ENCODE measurements around the gene SRP14.
"Not testable (repeated sequence)": the region's sequence is repeated elsewhere in the genome, so short reads cannot be mapped to it uniquely, and the experiment has no call there.

The SRP14 gene

DNA sequence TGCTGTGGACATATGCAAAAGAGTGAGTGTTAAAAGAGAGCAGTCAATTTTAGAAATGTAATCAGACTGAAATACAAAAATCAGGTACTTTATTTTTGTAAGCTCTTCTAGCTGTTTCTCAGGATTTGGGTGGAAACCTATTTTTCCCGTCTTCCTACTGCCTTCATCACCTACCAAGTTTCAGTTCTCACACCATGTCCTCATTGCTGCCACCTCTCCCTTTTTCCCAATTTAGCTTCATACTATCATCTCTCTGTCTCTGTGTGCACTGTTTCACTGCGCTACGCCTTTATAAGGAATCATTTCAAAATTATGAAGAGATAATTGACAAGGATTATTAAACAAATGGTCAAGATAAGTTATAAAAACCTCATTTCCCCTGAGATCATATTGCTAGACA lies 7.7 kb downstream of the SRP14 start:
- no peak for DNase-seq (ENCODE audit: low read depth in 2 of 3, low spot score in 2 of 3)

DNA sequence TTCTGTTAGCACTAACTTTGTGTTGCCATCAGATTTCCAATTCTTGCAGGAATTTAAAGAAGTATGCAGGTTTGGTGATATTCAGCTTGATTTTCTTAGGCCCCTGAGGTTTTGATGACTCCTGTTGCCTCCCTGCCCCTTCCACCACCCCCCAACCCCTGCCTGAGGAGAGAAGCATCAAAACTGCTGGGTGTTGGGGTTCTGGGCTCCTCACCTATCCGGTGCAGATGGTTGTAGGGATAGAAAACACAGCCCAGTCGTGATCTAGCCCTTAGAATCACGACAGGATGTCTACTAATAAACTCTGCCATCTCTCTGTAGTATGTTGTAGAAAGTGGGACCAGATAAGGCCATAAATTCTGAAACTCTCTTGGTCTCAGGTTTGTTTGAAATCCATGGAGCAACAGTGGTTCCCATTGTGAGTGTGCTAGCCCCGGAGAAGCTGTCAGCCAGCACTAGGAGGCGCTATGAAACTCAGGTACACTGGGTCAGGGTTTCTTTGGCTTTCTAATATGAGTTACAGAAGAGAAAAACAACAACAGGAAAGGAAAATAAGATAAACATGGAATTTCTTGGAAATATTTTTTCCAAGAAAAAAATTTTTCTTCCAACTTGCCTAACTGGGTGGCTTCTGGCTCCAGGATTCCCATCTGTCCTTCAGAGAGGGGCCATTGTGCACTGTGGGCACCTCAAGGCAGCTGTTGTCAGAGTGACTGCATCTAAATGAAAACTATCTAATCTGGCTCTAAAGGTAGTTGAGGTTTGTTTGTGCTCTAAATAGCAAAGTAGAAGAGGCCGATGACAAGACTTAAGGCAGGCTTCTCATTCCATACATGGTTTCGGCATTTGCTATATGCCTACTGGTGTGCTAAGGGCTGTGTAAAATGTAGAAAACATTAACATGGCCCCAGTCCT lies 8.7 kb downstream of the SRP14 start:
- no peak for DNase-seq (ENCODE audit: low read depth in 2 of 3, low spot score in 2 of 3)

DNA sequence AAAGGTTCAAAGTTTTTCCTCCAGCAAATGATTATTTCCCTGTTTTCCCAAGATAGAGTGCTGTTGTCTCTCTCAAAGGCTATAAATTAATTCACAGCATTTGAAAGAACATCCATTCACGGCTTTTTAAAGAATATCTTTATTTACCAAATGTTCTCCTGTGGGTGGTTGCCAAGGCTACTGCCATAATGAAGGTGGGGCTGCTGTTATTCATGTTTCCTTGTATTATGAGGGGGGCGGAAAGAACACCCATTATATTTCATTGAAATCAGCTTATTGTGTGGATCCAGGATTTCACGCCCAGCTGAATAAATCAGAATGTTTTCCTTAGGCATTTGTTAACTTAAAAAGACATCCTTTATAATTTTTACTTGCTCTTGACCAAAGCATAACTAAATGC lies 10.1 kb downstream of the SRP14 start:
- DNase-seq (ENCODE audit: low read depth in 2 of 3, low spot score in 2 of 3): no peak

DNA sequence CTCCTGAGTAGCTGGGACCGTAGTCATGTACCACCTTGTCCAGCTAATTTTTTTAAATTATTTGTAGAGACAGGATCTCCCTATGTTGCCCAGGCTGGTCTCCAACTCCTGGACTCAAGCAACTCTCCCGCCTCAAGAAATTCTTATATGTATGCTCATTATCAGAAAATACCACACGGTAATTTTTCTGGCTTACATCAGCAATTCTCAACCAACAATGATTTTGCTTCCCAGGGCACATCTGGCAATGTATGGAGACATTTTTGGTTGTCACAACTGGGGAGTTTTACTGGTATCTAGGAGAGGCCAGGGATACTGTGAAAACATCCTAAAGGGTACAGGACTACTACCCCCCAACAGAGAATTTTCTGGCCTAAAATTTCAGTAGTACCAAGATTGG lies 10.8 kb downstream of the SRP14 start:
- DNase-seq (ENCODE audit: low read depth in 2 of 3, low spot score in 2 of 3): no peak

DNA sequence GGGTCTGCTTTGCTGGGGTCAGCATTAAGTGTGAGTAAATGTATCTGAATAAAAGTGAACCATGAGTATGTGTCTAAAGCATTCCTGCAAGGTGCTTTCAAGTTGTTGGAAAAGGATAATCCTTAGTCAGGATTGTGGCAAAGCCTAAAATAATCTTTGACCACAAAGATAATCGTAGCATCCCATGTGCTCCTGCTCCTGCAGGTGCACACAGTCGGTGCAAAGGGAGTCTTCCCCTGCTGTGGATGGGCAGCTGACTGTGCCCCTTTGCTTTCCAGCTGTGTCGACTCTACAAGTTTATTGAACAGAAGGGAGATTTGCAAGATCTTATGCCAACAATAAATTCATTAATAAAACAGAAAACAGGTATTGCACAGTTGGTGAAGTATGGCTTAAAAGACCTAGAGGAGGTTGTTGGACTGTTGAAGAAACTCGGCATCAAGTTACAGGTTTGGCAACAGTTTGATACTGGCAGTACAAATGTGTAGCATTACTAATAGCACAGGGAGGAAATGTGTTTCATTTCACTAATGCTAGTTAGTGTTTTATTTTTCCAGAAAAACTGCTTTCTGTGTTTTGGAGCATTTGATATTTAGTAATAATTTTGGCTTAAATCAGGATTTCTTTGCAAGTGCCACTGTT lies 22.6 kb downstream of the SRP14 start:
- no peak for DNase-seq (ENCODE audit: low read depth in 2 of 3, low spot score in 2 of 3)

DNA sequence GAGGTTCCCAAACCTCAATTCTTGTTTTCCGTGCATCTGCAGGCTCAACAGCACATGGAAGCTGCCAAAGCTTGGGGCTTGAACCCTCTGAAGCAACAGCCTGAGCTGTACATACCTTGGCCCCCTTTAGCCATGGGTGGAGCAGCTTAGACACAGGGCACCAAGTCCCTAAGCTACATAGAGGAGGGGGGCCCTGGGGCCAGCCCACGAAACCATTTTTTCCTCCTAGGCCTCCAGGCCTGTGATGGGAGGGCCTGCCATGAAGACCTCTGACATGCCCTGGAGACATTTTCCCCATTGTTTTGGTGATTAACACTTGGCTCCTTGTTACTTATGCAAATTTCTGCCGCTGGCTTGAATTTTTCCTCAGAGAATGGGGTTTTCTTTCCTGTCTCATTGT lies 24.6 kb downstream of the SRP14 start:
- DNase-seq (ENCODE audit: low read depth in 2 of 3, low spot score in 2 of 3): no peak

DNA sequence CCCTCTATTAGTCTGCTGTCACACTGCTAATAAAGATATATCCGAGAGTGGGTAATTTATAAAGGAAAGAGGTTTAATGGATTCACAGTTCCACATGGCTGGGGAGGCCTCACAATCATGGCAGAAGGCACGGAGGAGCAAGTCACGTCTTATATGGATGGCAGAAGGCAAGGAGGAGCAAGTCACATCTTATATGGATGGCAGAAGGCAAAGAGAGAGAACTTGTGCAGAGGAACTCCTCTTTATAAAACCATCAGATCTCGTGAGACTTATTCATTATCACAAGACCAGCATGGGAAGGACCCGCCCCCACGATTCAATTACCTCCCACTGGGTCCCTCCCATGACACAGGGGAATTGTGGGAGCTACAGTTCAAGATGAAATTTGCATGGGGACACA lies 25.6 kb downstream of the SRP14 start:
- DNase-seq (ENCODE audit: low read depth in 2 of 3, low spot score in 2 of 3): not testable (repeated sequence)

DNA sequence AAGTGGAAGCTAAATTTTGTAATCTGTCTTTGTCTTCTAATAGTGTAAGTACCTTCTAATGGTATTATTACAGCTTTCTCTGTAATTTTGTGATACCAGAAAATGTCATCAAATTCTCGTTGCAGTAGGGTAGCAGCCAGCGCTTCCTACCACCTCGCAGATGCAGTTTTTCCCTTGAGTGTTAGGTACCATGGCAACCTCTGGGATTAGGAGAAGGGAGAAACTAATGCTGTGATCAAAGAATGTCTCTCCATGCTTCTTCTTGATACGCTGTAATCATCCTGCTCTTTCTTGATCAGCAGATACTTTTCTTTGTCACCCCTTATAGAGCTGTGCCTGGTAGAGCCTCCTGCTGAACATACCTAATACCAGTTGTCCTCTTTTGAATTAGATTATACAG lies 27.7 kb downstream of the SRP14 start:
- no peak for DNase-seq (ENCODE audit: low read depth in 2 of 3, low spot score in 2 of 3)

DNA sequence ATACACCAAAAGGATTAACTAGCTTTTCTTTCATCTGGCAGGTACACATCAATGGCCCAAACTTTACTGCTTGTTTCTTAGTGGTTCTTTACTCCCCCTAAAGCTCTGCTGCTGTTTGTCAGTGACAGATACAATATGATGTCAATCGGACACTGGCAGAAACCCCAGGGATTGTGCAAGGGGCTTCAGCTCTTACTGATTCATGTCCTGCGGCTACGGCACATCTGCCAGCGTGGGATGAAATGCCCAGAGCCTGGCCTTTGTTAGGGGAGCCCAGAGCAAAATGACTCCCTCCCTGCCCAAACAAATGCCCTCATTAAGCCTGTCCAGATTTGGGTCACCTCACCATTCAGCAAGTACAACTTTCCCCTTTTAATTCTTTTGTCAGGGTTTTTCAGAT lies 28.3 kb downstream of the SRP14 start:
- no peak for DNase-seq (ENCODE audit: low read depth in 2 of 3, low spot score in 2 of 3)

DNA sequence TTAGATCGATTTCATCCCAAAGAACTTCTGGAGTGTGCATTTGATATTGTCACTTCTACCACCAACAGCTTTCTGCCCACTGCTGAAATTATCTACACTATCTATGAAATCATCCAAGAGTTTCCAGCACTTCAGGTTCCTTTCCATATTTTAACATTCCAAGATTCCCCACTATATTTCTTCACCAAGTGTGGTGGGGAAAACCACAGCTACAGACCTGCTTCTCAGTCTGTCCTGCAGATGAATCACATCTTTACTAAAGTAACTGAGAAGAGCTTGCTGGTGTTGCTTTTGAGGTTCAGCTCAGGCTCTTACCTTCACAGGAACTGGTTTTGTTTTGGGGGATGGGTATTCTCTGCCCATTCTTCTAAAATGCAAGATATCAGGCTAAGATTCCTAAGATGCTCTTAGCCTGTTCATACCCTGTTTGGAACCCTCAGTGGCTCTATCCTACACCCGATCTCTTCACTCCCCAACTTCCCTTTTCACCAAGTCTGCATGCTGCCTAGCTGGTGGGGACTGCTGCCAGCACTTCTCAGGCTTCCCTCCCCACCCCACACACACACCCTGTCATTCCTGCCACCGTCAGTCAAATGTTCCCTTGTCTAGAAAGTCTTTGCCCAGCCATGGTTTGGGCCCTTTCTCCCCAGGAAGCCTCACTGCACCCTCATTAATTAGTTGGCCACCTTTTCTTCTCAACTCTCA lies 30.8 kb downstream of the SRP14 start:
- DNase-seq (ENCODE audit: low read depth in 2 of 3, low spot score in 2 of 3): no peak

DNA sequence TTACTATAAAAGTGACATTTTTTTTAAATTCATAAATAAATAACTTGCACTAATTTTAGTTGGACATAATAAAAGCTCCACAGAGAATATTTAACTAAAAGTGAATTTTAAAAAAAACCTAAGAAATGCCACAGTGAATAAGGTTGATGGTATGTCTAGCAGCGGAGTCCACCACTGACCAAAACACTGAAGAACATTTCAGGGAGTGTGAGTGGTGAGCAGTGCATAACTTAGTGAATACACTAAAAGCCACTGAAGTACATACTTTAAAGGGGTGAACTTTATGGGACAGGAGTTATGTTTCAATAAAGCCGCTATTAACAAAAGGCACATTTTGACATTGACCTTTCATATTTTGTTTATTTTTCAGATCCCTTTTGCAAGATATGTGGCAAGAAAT lies 32.3 kb downstream of the SRP14 start:
- no peak for DNase-seq (ENCODE audit: low read depth in 2 of 3, low spot score in 2 of 3)

DNA sequence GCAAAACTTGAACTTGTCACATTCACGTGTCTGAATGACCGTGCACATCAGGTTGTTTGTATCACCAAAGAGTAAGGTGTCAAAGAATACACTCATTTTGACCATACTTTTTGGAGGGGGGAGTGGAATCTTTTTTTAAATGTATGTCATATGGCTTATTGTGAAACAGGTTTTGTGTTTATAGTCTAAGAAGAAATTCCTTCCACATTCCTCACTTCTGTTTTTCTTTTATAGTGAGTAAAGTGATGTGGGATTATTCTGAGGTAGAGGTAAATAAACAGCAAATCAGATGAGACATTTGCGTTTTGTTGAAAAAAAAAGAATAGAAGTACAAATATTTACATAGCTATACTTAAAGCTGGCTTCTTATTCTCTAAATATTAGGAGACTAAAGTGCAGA lies 33.0 kb downstream of the SRP14 start:
- no peak for DNase-seq (ENCODE audit: low read depth in 2 of 3, low spot score in 2 of 3)

DNA sequence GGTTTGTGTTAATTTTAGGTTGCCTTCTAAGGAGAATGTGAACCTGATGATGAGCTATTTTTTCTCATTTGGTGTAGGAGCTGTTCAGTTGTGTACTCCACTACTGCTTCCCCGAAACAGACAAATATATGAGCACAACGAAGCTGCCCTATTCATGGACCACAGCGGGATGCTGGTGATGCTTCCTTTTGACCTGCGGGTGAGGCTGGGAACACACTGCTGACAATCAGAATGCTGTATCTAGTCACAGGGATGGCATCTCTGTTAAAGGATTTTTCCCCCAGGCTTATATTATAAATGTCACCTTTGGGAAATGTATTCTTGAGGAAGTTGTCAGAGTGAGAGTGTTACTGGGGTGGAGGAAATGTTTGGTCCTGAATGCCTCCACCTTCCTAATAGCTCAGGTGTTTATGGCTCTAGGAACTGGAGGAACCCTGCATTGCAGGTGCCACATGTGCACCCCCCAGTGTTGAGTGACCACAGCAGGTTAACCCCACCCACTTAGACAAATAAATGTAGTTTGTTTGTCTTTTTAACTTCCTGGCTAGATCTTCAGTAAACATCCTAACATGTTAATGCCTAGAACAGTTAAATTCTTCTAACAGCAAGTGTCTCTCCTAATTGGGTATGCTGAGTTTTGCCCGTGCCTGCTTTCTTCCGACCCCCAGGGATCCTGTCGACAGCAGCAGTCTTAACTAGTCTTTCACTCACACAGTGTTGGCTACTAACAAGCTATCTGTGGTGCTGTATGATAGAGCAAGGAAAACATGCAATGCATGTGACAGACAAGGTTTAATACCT lies 35.7 kb downstream of the SRP14 start:
- no peak for DNase-seq (ENCODE audit: low read depth in 2 of 3, low spot score in 2 of 3)

DNA sequence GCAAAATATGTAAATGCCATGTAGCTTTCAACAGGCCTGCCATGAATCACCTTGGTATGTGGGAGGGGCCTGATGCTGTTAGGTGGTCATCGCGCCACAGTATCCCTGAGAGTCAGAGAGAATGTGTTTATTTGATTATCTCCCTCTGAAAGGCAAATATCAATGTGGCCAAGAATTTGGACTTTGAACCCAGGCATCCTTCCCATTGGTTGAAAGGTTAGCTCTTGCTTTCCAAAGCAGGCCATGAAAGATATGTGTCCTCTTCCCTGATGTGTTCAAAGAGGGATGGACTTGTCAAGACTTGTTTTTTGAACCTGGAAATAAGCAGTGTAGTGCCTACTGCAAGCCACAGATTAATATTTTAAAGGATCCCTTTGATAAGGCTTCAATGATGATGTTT lies 36.7 kb downstream of the SRP14 start:
- no peak for DNase-seq (ENCODE audit: low read depth in 2 of 3, low spot score in 2 of 3)

DNA sequence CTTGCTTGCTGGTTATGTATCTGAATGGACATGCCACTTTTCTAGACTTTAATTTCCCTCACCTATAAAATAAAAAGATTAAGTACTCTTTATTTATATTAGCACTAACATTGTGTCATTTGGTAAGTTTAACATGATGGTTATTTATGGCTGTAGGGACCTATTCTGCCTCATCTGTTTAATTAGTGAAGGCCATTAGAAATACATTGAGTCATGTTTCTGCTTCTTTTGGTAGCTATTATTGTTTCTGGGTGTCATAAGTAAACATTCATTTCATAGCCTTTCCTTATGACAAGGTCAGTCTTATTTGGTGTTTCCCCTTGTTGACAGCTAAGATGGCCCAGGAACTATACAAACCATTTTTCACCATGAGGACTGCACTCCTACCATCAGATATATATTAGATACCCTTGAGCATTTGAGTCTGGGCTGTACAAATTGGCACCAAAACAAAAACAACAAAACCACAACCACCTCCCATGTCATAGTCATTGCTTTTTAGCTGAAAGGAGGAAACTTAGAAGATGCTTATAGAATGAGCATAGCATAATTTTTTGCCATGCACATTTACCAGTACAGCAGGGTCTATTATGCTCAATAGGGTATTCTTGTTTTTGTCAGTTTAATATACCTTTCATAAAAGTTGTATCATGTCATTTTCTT lies 39.3 kb downstream of the SRP14 start:
- DNase-seq (ENCODE audit: low read depth in 2 of 3, low spot score in 2 of 3): no peak

DNA sequence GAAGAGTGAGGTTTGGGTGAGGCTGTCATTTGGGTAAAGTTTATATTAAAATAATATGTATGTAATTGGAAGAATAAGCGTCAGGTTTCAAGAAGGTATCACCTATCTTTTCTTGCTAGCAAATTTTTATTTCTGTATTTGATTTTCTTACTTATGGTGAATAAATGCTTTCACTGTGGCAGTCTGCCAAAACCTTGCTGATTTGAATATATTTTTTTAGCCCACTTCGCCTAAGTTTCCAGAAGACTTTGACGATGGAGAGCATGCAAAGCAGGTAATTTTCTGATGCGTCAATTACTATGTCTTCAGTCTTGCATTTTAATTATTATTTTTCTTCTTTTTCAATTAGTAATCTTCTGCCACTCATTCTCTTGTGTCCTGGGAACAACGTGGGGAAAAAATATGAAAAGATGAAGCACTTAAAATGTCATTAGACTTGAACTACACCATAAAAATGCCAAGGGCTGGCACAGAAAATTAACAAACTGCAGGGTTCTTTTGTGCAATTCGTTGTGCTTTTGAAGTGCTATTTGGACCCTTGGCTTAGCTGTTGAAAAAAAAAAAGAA lies 40.4 kb downstream of the SRP14 start:
- DNase-seq (ENCODE audit: low read depth in 2 of 3, low spot score in 2 of 3): no peak

DNA sequence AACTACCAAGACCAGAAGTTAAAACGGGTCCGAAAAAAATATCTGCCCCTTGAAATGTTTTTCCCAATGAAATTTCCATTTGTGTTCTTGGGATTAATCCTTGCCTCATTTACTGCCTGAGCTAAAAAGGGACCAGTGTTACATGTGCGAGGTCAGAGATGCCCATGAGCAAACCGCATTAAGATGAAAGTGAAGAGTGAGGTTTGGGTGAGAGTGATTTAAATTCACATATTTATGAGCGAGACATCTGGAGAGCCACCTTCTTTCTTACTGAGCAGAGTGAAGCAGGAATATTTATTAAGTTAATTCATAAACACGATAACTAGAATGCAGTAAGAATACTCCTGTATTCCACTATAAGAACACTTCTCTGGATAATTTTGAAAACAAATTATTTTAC lies 41.3 kb downstream of the SRP14 start:
- no peak for DNase-seq (ENCODE audit: low read depth in 2 of 3, low spot score in 2 of 3)

DNA sequence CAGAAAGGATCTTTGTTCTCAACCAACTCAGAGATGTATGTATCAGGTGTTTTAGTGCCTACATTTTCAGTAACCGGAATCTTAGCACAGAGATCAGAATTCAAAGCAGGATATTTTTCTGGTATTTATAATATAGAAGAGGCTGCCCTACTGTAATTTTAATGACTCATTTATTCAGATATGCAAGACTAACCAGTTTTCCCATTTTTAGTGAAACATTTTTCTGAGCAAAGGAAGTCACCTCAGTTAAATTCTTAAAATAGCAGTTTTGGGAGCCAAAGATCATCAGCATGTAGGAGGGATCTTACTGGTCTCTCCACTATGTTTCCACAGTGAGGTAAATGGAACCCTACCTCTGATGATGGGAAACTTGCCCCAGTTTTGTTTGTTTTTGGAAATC lies 42.0 kb downstream of the SRP14 start:
- DNase-seq (ENCODE audit: low read depth in 2 of 3, low spot score in 2 of 3): no peak

DNA sequence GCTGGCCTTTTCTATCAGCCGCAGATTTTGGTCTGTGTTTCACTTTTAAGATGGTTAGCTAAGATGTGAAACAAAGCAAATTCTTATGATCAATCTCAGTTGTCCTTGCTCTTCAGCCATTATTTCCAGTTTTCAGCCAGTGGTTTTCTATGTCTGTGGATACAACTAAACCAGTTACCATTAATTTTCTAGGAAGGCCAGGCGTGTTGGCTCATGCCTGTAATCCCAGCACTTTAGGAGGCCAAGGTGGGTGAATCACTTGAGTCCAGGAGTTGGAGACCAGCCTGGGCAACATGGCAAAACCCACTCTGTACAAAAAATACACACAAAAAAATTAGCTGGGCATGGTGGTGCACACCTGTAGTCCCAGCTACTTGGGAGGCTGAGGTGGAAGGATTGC lies 42.8 kb downstream of the SRP14 start:
- not testable (repeated sequence) for DNase-seq (ENCODE audit: low read depth in 2 of 3, low spot score in 2 of 3)

DNA sequence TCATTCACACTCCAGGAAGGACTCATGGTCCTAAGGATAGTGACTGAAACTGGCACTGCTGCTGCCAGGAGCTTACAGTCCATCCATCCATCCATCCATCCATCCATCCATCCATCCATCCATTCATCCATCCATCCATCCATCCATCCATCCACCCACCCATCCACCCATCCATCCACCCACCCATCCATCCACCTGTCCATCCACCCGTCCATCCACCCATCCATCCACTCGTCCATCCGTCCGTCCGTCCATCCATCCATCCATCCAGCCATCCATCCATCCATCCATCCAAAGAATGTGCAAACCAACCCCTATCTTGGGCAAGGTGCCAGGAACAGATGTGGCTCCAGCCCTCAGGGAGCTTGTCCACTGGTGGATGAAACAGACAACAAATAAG lies 46.0 kb downstream of the SRP14 start:
- DNase-seq (ENCODE audit: low read depth in 2 of 3, low spot score in 2 of 3): not testable (repeated sequence)
